ENCODE data around the gene MLPH.

- TF ChIP-seq CTCF (IDR thresholded peaks at IDR 0.05) (no peak), ZFX (IDR thresholded peaks at IDR 0.05; ENCODE audit: borderline replicate concordance) (no peak)
Measured at GRCh38 chr2:237542001-237542704, 55.1 kb downstream of the MLPH start.

All from 22Rv1 (cell line).